Measurements from ENCODE around the gene DGCR8. TPM values are rescaled to one million over a fixed set of nuclear protein-coding genes. Genes with fewer than 3 reads are reported as not detected.
A peak's percentile ranks its signal among the peaks of the same experiment; 100 is the strongest.

The DGCR8 gene
- total RNA-seq, 1 experiment from 2014 or later = 34.7 TPM

- BruUV-seq (replicated peaks) = no TSS peak
- no peak overlapping the region for H3K4me3 ChIP-seq
- no peaks in the 10 kb centered on the region for H3K36me3 ChIP-seq (ENCODE audit: low read depth)
- H4K20me1 ChIP-seq (ENCODE audit: insufficient read depth) = no peaks in the 10 kb centered on the region
- no peaks in the 10 kb centered on the region for H3F3A ChIP-seq (ENCODE audit: insufficient read depth, low read depth)
- intact Hi-C loops (cut with micrococcal nuclease; ENCODE audit: unreplicated experiment) = no loop called here
- TF ChIP-seq CTCF (conservative IDR thresholded peaks at IDR 0.05) = no peak
- TF ChIP-seq EZH2 (IDR thresholded peaks at IDR 0.05; ENCODE audit: low read depth) = no peak
- ChIA-PET CTCF (no interaction called here), POLR2A (ENCODE audit: unreplicated experiment) (no interaction called here)
- DNase-seq = no peak
- H2AFZ ChIP-seq = no peak overlapping the region
- H3K27ac ChIP-seq = no peak overlapping the region
- no peaks in the 10 kb centered on the region for H3K9me2 ChIP-seq (ENCODE audit: insufficient read depth)
- no peaks in the 10 kb centered on the region for H3K9me3 ChIP-seq (ENCODE audit: insufficient read depth, low read depth)
- no peaks in the 10 kb centered on the region for H3K4me1 ChIP-seq (replicated peaks; ENCODE audit: insufficient read depth)
- no peak overlapping the region for H3K4me2 ChIP-seq
- no peaks in the 10 kb centered on the region for H3K27me3 ChIP-seq (ENCODE audit: insufficient read depth, low read depth)
- no peaks in the 10 kb centered on the region for H3K79me2 ChIP-seq (ENCODE audit: low read depth)
These were observed 19.2 kb upstream of the DGCR8 start for GRCh38 chr22:20060700-20061480.

DNA sequence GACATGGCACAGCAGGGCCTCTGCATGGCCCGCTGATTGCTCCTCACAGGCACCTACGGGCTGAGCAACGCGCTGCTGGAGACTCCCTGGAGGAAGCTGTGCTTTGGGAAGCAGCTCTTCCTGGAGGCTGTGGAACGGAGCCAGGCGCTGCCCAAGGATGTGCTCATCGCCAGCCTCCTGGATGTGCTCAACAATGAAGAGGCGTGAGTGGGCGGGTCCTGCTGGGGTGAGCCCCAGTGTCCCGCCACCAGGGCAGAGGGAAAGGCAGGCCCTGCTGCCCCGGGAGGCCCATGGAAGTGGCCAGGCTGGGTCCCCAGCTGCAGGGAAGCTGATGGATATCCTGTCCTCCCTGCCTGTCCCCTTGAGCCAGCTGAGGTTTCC, 18.6 kb upstream of the DGCR8 start:
- no peak overlapping the region for H3K4me2 ChIP-seq
- CTCF ChIA-PET = no interaction called here

GRCh38 chr22:20062043-20062765, 17.8 kb upstream of the DGCR8 start:
- Histone ChIP-seq H4K20me1 (ENCODE audit: insufficient read depth) (no peaks in the 10 kb centered on the region), H3K4me3 (no peak overlapping the region), H3K9me3 (ENCODE audit: insufficient read depth, low read depth) (no peaks in the 10 kb centered on the region), H3K36me3 (ENCODE audit: low read depth) (no peaks in the 10 kb centered on the region), H3K4me2 (no peak overlapping the region), H3K27ac (no peak overlapping the region), H3F3A (ENCODE audit: insufficient read depth, low read depth) (no peaks in the 10 kb centered on the region), H3K27me3 (ENCODE audit: insufficient read depth, low read depth) (no peaks in the 10 kb centered on the region), H2AFZ (no peak overlapping the region), H3K79me2 (ENCODE audit: low read depth) (no peaks in the 10 kb centered on the region), H3K9me2 (ENCODE audit: insufficient read depth) (no peaks in the 10 kb centered on the region), H3K4me1 (replicated peaks; ENCODE audit: insufficient read depth) (no peaks in the 10 kb centered on the region)
- BruUV-seq (replicated peaks) = no TSS peak
- CTCF ChIA-PET = no interaction called here
- TF ChIP-seq CTCF (conservative IDR thresholded peaks at IDR 0.05) (no peak), EZH2 (IDR thresholded peaks at IDR 0.05; ENCODE audit: low read depth) (no peak)
- DNase-seq = no peak
- intact Hi-C loops (cut with micrococcal nuclease; ENCODE audit: unreplicated experiment) = no loop called here
- POLR2A ChIA-PET (ENCODE audit: unreplicated experiment) = interaction anchor here (0.6 kb wide), 1 partner anchor 18 kb away, joined by 6 read pairs; the partner anchor contains the start of gene DGCR8

More for the DNA sequence above, 18.6 kb upstream of the DGCR8 start:
- peak in 1 of 2 experiments; percentile 23 for DNase-seq
- TF ChIP-seq CTCF (conservative IDR thresholded peaks at IDR 0.05) (no peak), EZH2 (IDR thresholded peaks at IDR 0.05; ENCODE audit: low read depth) (no peak)
- POLR2A ChIA-PET (ENCODE audit: unreplicated experiment) = no interaction called here
- no TSS peak for BruUV-seq (replicated peaks)
- Histone ChIP-seq H2AFZ (no peak overlapping the region), H3K9me3 (ENCODE audit: insufficient read depth, low read depth) (no peaks in the 10 kb centered on the region), H3F3A (ENCODE audit: insufficient read depth, low read depth) (no peaks in the 10 kb centered on the region), H3K9me2 (ENCODE audit: insufficient read depth) (no peaks in the 10 kb centered on the region), H4K20me1 (ENCODE audit: insufficient read depth) (no peaks in the 10 kb centered on the region), H3K36me3 (ENCODE audit: low read depth) (no peaks in the 10 kb centered on the region), H3K79me2 (ENCODE audit: low read depth) (no peaks in the 10 kb centered on the region), H3K27me3 (ENCODE audit: insufficient read depth, low read depth) (no peaks in the 10 kb centered on the region), H3K4me1 (replicated peaks; ENCODE audit: insufficient read depth) (no peaks in the 10 kb centered on the region), H3K4me3 (no peak overlapping the region), H3K27ac (no peak overlapping the region)
- intact Hi-C loops (cut with micrococcal nuclease; ENCODE audit: unreplicated experiment) = no loop called here

All from PC-9 (cell line).